ENCODE results near the gene RUNX1. TPM values are rescaled to one million over a fixed set of nuclear protein-coding genes. Genes with fewer than 3 reads are reported as not detected.

RUNX1 gene
- total RNA-seq, 1 experiment from 2014 or later: 86.2 TPM

- BruUV-seq (replicated peaks): TSS peak; percentile 43
- H3K9me3 Mint-ChIP-seq (ENCODE audit: unreplicated experiment): peaks cover 25% of the 10 kb centered on the region
- H3K4me3 Mint-ChIP-seq (ENCODE audit: unreplicated experiment): peak overlapping the region; percentile 47
- POLR2A ChIA-PET: interaction anchor here (0.8 to 26.5 kb wide), 18 partner anchors 10 to 831 kb away, joined by 3 to 972 read pairs (median 6); no protein-coding TSS in a partner anchor
- CTCF ChIA-PET: interaction anchor here (0.9 to 3.2 kb wide), 6 partner anchors 11 to 81 kb away, joined by 3 to 13 read pairs (median 4); no protein-coding TSS in a partner anchor
- no peaks in the 10 kb centered on the region for H3K27me3 Mint-ChIP-seq (ENCODE audit: insufficient read depth, unreplicated experiment)
- peaks cover 47% of the 10 kb centered on the region for H3K4me1 Mint-ChIP-seq (ENCODE audit: insufficient read depth, unreplicated experiment)
- intact Hi-C loops (cut with micrococcal nuclease): loop anchor here (1.0 to 5.0 kb wide), 3 partner anchors 13 to 244 kb away; no protein-coding TSS in a partner anchor
- TF ChIP-seq CTCF (IDR thresholded peaks at IDR 0.05; ENCODE audit: unreplicated experiment): no peak
- peak overlapping the region; percentile 99 for H3K27ac Mint-ChIP-seq (ENCODE audit: low read depth, unreplicated experiment)
- peak; percentile 97 for DNase-seq (ENCODE audit: unreplicated experiment)
- H3K36me3 Mint-ChIP-seq (ENCODE audit: insufficient read depth, unreplicated experiment): peaks cover 46% of the 10 kb centered on the region
These were observed 241.1 kb downstream of the RUNX1 start for GRCh38 chr21:34807881-34808568.

GRCh38 chr21:34807146-34807880 lies 241.8 kb downstream of the RUNX1 start:
- Mint-ChIP-seq H3K9me3 (ENCODE audit: unreplicated experiment) (peaks cover 25% of the 10 kb centered on the region), H3K27ac (ENCODE audit: low read depth, unreplicated experiment) (peak overlapping the region; percentile 99), H3K36me3 (ENCODE audit: insufficient read depth, unreplicated experiment) (peaks cover 53% of the 10 kb centered on the region), H3K4me3 (ENCODE audit: unreplicated experiment) (peak overlapping the region; percentile 47), H3K27me3 (ENCODE audit: insufficient read depth, unreplicated experiment) (no peaks in the 10 kb centered on the region), H3K4me1 (ENCODE audit: insufficient read depth, unreplicated experiment) (peaks cover 40% of the 10 kb centered on the region)
- ChIA-PET POLR2A (interaction anchor here (0.5 to 26.5 kb wide), 17 partner anchors 11 to 831 kb away, joined by 3 to 972 read pairs (median 6); no protein-coding TSS in a partner anchor), CTCF (interaction anchor here (0.7 to 3.2 kb wide), 7 partner anchors 10 to 240 kb away, joined by 3 to 13 read pairs (median 4); no protein-coding TSS in a partner anchor)
- BruUV-seq (replicated peaks): no TSS peak
- peak; percentile 98 for DNase-seq (ENCODE audit: unreplicated experiment)
- intact Hi-C loops (cut with micrococcal nuclease): loop anchor here (1.0 to 5.0 kb wide), 2 partner anchors 12 to 245 kb away; no protein-coding TSS in a partner anchor
- no peak for TF ChIP-seq CTCF (IDR thresholded peaks at IDR 0.05; ENCODE audit: unreplicated experiment)

- BruUV-seq (replicated peaks): no TSS peak
- ChIA-PET POLR2A (interaction anchor here (0.6 to 26.5 kb wide), 8 partner anchors 10 to 76 kb away, joined by 3 to 972 read pairs (median 26); no protein-coding TSS in a partner anchor), CTCF (interaction anchor here (0.9 to 3.2 kb wide), 3 partner anchors 82 to 241 kb away, joined by 3 to 13 read pairs (median 4); no protein-coding TSS in a partner anchor)
- peaks cover 25% of the 10 kb centered on the region for H3K9me3 Mint-ChIP-seq (ENCODE audit: unreplicated experiment)
- H3K27me3 Mint-ChIP-seq (ENCODE audit: insufficient read depth, unreplicated experiment): no peaks in the 10 kb centered on the region
- H3K27ac Mint-ChIP-seq (ENCODE audit: low read depth, unreplicated experiment): peak overlapping the region; percentile 99
- TF ChIP-seq CTCF (IDR thresholded peaks at IDR 0.05; ENCODE audit: unreplicated experiment): no peak
- H3K36me3 Mint-ChIP-seq (ENCODE audit: insufficient read depth, unreplicated experiment): peaks cover 59% of the 10 kb centered on the region
- intact Hi-C loops (cut with micrococcal nuclease): loop anchor here (5.0 kb wide), 1 partner anchor 246 kb away; no protein-coding TSS in a partner anchor
- peaks cover 41% of the 10 kb centered on the region for H3K4me1 Mint-ChIP-seq (ENCODE audit: insufficient read depth, unreplicated experiment)
- no peak overlapping the region for H3K4me3 Mint-ChIP-seq (ENCODE audit: unreplicated experiment)
- DNase-seq (ENCODE audit: unreplicated experiment): no peak
These were observed 242.7 kb downstream of the RUNX1 start for GRCh38 chr21:34806423-34806822.
